ENCODE measurements around the gene ASTN2.

GRCh38 chr9:116674210-116674980 is 740.5 kb downstream of the ASTN2 start:
- no peak for TF ChIP-seq SUZ12 (IDR thresholded peaks at IDR 0.05; ENCODE audit: extremely low read depth, insufficient read depth, insufficient read length)
- no peak for TF ChIP-seq ZNF274 (IDR thresholded peaks at IDR 0.05; ENCODE audit: low read depth, low read length)
- TF ChIP-seq YY1 (IDR thresholded peaks at IDR 0.05; ENCODE audit: insufficient read depth, insufficient read length), result no peak

Data from NT2/D1 (cell line).